GM18873 (cell line): ENCODE measurements around the gene MCC.
"Not testable (repeated sequence)": the region's sequence is repeated elsewhere in the genome, so short reads cannot be mapped to it uniquely, and the experiment has no call there.

Source experiments
- ATAC-seq: cut with Tn5 transposase; IDR thresholded peaks from one replicate; pipeline ENCODE4 v1.9.1; 2021; ENCODE audit warnings: mild to moderate bottlenecking, moderate library complexity, moderate number of reproducible peaks; ENCODE audit not compliant: unreplicated experiment, low FRiP score

MCC gene

DNA sequence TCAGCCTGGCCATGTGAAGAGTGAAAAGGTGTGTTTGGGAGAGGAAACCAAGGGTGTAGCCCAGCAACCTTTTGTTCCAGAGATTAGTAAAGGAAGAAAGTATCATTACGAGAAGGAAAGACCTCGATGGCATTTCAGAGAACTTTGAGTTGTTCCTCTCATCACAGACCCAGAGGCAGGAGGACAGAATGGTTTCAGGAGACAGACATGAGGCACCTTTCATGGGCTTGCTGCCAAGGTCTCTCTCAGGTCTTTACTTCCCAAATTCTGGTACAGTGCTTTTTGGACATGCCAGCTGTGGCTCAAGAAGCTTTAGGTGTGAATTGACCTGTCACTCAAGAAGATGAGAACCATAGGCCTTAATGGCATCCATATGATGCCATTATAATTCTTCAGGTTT is 2.8 kb upstream of the MCC start:
- no peak for ATAC-seq

GRCh38 chr5:113490317-113490716 is 2.1 kb upstream of the MCC start:
- ATAC-seq, result no peak

DNA sequence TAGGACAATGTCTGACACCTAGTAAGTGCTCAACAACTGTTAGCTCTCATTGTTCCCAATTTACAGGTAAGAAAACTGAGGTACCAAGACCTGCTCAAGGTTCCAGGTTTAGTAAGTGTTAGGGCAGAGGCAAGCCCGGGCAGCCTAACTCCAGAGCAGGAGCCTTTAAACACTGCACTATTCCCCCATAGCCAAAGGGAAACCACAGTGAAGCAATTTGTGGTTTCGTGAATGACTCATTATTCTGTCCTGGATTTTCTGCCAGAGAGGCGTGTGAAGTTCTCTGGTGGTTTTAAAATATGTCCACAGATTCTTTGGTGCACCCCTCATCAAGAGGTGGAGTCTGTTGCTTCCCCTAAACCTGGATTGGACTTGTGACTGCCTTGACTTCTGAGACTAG is 1.0 kb upstream of the MCC start:
- ATAC-seq, result no peak

DNA sequence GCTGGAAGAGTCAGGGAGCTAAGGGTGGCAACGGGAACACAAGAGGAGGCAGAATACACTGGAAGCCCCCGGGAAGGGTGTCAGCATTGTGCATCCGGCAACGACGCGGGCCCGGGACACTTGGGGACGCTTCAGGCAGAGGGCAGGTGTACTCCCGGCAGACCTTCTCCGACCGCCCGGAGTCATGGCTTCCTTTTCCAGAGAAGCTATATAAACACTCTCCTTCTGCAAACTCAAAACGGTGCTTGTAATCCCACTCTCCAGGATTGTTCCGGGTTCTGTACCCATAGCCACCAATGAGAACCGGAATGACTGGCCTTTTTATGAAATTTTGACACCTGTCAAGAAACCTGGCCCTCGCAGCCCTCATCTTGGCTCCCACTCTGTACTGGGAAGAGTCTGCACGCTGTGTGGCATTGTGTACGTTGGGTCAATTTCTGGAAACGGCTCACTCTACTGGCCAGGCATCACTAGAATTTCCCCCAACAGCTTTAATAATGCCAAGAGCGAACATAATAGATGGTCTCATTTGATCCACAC is 462 bp upstream of the MCC start:
- no peak for ATAC-seq

- ATAC-seq, result no peak
These were observed 855 bp downstream of the MCC start for GRCh38 chr5:113487416-113487780.

GRCh38 chr5:113480243-113480642 is 8.0 kb downstream of the MCC start:
- ATAC-seq, result no peak

GRCh38 chr5:113478691-113479090 is 9.6 kb downstream of the MCC start:
- ATAC-seq, result no peak

DNA sequence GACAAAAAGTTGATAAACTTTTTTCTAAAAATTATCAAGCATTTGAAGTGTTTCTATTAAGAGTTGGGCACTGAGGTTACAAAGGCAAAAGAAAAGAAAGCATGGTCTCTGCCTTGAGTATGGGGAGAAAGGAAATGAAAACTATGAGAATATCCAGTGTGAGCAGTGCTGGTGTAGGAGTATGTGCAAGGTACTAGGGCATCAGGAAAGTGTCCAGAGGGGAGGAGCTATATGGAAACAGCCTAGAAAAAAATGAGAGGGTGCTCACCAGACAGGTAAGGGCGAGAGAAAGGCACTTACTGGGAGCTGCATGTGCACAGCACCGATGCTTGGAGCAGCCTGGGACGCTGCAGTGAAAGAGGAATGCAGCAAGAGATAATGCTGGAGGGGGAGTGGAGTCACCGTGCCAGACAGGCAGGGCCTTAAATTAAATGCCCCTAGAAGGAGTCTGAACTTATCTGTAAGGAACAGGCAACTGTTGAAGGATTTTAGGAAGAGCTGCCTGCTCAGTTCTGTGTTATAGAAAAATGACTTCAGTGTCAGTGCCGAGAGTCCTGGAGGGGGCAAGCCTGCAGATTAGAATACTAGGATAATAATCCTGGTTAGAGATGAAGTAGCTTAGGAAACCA is 14.0 kb downstream of the MCC start:
- no peak for ATAC-seq

- no peak for ATAC-seq
These were observed 25.2 kb downstream of the MCC start for GRCh38 chr5:113463032-113463431.

DNA sequence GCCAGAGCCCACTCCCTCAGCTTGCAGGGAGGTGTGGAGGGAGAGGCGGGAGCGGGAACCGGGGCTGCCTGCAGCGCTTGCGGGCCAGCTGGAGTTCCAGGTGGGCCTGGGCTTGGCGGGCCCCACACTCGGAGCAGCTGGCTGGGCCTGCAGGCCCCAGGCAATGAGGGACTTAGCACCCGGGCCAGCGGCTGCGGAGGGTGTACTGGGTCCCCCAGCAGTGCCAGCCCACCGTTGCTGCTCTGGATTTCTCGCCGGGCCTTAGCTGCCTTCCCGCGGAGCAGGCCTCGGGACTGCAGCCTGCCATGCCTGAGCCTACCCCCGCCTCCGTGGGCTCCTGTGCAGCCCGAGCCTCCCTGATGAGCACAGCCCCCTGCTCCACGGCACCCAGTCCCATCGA is 31.1 kb downstream of the MCC start:
- not testable (repeated sequence) for ATAC-seq

DNA sequence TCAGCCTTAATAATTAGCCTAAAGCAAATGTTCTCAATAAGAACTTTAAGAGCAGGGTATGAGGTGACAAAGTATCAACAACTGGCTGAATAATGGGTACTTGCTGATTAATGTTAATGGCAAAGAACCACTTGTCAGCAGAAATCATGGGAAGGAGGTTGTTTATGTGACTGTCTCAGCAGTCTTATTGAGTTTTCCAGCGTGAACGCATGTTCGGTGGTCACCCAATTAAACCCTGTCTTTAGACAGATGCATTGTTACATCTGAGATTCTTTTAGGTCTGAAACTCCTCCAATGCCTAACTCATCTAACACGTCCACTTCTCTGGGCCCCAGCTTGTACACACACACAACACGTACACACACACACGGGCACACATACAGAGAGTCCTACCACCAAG is 35.3 kb downstream of the MCC start:
- no peak for ATAC-seq

GRCh38 chr5:113451797-113452196 is 36.5 kb downstream of the MCC start:
- no peak for ATAC-seq

DNA sequence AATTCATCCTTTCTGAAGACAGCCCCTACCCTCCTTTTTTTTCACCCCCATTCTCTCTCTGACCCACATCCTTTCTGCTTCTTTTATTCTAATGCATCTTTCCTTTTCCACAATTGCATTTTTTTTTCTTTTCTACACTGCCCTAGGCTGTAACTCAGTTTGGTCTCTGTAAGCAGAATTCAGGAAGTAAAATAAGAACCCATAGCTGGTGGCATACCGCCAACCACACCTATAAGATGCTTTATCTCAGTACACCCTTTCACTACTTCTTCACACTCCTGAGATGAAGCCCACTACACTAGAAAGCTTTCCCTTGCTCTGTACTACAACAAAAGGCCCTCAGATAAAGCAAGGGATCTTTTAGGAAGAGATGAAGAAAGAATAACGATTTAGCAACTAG is 37.3 kb downstream of the MCC start:
- ATAC-seq, result no peak

DNA sequence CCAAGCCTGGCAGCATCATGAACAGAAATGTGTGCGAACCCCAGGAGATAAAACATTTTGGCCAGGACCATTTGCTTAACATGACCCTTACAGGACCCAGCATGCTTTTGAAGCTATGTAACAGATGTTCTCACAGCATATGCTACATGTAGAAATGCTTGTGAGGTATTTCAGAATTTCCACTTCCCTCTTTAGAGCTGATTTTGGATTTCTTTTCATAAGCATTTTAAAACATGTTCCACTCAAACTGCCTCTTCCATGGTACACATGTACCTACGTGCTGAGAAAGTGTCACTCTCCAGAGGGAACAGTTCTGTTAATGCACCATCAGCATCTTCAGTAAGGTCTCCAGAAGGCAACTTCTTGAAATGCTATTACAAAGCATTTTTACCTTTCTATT is 37.8 kb downstream of the MCC start:
- ATAC-seq, result no peak

GRCh38 chr5:113448252-113448651 is 40.0 kb downstream of the MCC start:
- ATAC-seq, result no peak

- no peak for ATAC-seq
These were observed 40.7 kb downstream of the MCC start for GRCh38 chr5:113447498-113448050.

- no peak for ATAC-seq
These were observed 41.8 kb downstream of the MCC start for GRCh38 chr5:113446358-113446927.

DNA sequence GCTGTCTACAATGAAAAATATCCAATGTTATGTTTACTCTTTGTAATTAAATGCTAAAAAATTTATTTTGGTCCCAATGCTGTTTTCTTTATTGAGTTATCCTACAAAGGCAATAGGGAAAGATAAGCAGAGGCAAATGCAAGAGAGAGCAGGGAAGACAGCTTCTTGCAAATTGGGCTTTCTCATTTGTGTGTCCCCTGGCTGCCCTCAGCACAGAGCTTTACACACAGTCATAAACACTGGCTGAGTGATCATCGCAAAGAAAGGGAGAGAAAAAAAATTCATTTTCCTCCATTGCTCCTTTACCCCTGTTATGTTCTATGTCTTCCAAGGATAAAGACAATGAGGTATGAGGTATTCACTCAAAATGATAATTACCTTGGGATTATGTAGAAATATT is 51.1 kb downstream of the MCC start:
- ATAC-seq, result no peak

GRCh38 chr5:113435575-113435974 is 52.7 kb downstream of the MCC start:
- no peak for ATAC-seq

GRCh38 chr5:113434889-113435288 is 53.4 kb downstream of the MCC start, which contains the start of gene TSSK1B:
Gene TSSK1B, minus strand, starts transcription at chr5:113434989. Its CDS starts 150 bp downstream, at chr5:113434839.
- ATAC-seq, result no peak

GRCh38 chr5:113433862-113434612 is 54.2 kb downstream of the MCC start:
- no peak for ATAC-seq
